GM19324 (cell line): ENCODE results near the gene FAM107B.
"Not testable (repeated sequence)": the region's sequence is repeated elsewhere in the genome, so short reads cannot be mapped to it uniquely, and the experiment has no call there.

Experiments
- ATAC-seq: cut with Tn5 transposase; IDR thresholded peaks from one replicate; pipeline ENCODE4 v1.9.1; 2021; ENCODE audit warnings: mild to moderate bottlenecking, moderate library complexity; ENCODE audit not compliant: unreplicated experiment, low FRiP score

Gene FAM107B

GRCh38 chr10:14774797-14775196 lies at the start of gene FAM107B:
Gene FAM107B (minus strand): TSS chr10:14774897. CDS start chr10:14774663, 234 bp downstream.
- no peak for ATAC-seq

- ATAC-seq: no peak
Measured at GRCh38 chr10:14823966-14824365, 49.3 kb upstream of the FAM107B start.

- no peak for ATAC-seq
Measured at GRCh38 chr10:14822879-14823755, 48.4 kb upstream of the FAM107B start.

GRCh38 chr10:14821635-14822375 lies 47.1 kb upstream of the FAM107B start:
- no peak for ATAC-seq

GRCh38 chr10:14820775-14821154 lies 46.1 kb upstream of the FAM107B start:
- ATAC-seq: no peak

GRCh38 chr10:14820010-14820774 lies 45.5 kb upstream of the FAM107B start:
- no peak for ATAC-seq

GRCh38 chr10:14816717-14817116 lies 42.0 kb upstream of the FAM107B start:
- ATAC-seq: not testable (repeated sequence)

- ATAC-seq: no peak
Measured at GRCh38 chr10:14815681-14816080, 41.0 kb upstream of the FAM107B start.

- no peak for ATAC-seq
Measured at GRCh38 chr10:14812271-14812670, 37.6 kb upstream of the FAM107B start.

GRCh38 chr10:14810969-14811953 lies 36.6 kb upstream of the FAM107B start:
- no peak for ATAC-seq

GRCh38 chr10:14806318-14806717 lies 31.6 kb upstream of the FAM107B start:
- no peak for ATAC-seq

- no peak for ATAC-seq
Measured at GRCh38 chr10:14803827-14804226, 29.1 kb upstream of the FAM107B start.

GRCh38 chr10:14801723-14802122 lies 27.0 kb upstream of the FAM107B start:
- no peak for ATAC-seq

GRCh38 chr10:14800397-14800796 lies 25.7 kb upstream of the FAM107B start:
- no peak for ATAC-seq

GRCh38 chr10:14798636-14799035 lies 23.9 kb upstream of the FAM107B start:
- ATAC-seq: no peak

- ATAC-seq: no peak
Measured at GRCh38 chr10:14787938-14788337, 13.2 kb upstream of the FAM107B start.

GRCh38 chr10:14784459-14785055 lies 9.9 kb upstream of the FAM107B start:
- no peak for ATAC-seq

GRCh38 chr10:14782691-14783363 lies 8.1 kb upstream of the FAM107B start:
- ATAC-seq: no peak

GRCh38 chr10:14781763-14782162 lies 7.1 kb upstream of the FAM107B start:
- ATAC-seq: no peak
